Calu3 (cell line): Measurements from ENCODE around the gene RANBP17. TPM values are rescaled to one million over a fixed set of nuclear protein-coding genes. Genes with fewer than 3 reads are reported as not detected.

Experiments used
- BruUV-seq: library from RNA; stranded (reverse); fragments of 400-500 nt; replicated peaks from 2 replicates; lab custom pipeline; 2021; lab: Mats Ljungman, UMichigan
- CTCF ChIA-PET: fragments of 300-600 bp; sonication (Branson Sonifier 250); formaldehyde crosslinking; loops from one replicate; lab custom pipeline; 2022; ENCODE audit warnings: antibody characterized with exemption; lab: Charles Lee
- DNase-seq: peaks from one replicate; pipeline ENCODE4 v3.0.0; 2022
- H3K27ac Mint-ChIP-seq: one replicate; pipeline ENCODE4 v1.8.0; 2022; ENCODE audit warnings: mixed read lengths; ENCODE audit not compliant: unreplicated experiment
- H3K27me3 Mint-ChIP-seq: one replicate; pipeline ENCODE4 v1.8.0; 2022; ENCODE audit warnings: mixed read lengths; ENCODE audit not compliant: unreplicated experiment
- H3K36me3 Mint-ChIP-seq: one replicate; pipeline ENCODE4 v1.8.0; 2022; ENCODE audit warnings: mild to moderate bottlenecking, moderate library complexity, mixed read lengths; ENCODE audit not compliant: insufficient read depth, unreplicated experiment
- H3K4me1 Mint-ChIP-seq: one replicate; pipeline ENCODE4 v1.8.0; 2022; ENCODE audit warnings: mild to moderate bottlenecking, low read depth, mixed read lengths; ENCODE audit not compliant: unreplicated experiment
- H3K4me3 Mint-ChIP-seq: one replicate; pipeline ENCODE4 v1.8.0; 2022; ENCODE audit warnings: mild to moderate bottlenecking, low read depth, moderate library complexity, mixed read lengths; ENCODE audit not compliant: unreplicated experiment
- H3K9me3 Mint-ChIP-seq: one replicate; pipeline ENCODE4 v1.8.0; 2022; ENCODE audit warnings: low read depth, mixed read lengths; ENCODE audit not compliant: unreplicated experiment
- CTCF ChIP-seq: fragments of 200-600 bp; IDR thresholded peaks from one replicate; pipeline ENCODE4 v1.8.0; 2022; ENCODE audit warnings: antibody characterized with exemption; ENCODE audit not compliant: unreplicated experiment
- intact Hi-C: fragments of 100-400 bp; cut with micrococcal nuclease; formaldehyde crosslinking; loops from one replicate; pipeline ENCODE4 v1.10.0; 2022; ENCODE audit not compliant: unreplicated experiment
- total RNA-seq: library from RNA; stranded (reverse); gene quantifications from 2 replicates; pipeline ENCODE4 v1.2.3, GENCODE V29; 2022

RANBP17 gene
- total RNA-seq, 1 experiment from 2014 or later, result 117 TPM

GRCh38 chr5:171321447-171321846 lies 459.6 kb downstream of the RANBP17 start:
- intact Hi-C loops, result no loop called here
- CTCF ChIA-PET, result interaction anchor here (0.5 kb wide), 1 partner anchor 163 kb away, joined by 3 read pairs; no protein-coding TSS in a partner anchor
- H3K9me3 Mint-ChIP-seq, result no peaks in the 10 kb centered on the region
- peaks cover 13% of the 10 kb centered on the region for H3K27me3 Mint-ChIP-seq
- BruUV-seq, result no TSS peak
- no peak overlapping the region for H3K27ac Mint-ChIP-seq
- H3K4me3 Mint-ChIP-seq, result no peak overlapping the region
- H3K36me3 Mint-ChIP-seq, result no peaks in the 10 kb centered on the region
- H3K4me1 Mint-ChIP-seq, result no peaks in the 10 kb centered on the region
- TF ChIP-seq CTCF, result no peak
- DNase-seq, result no peak

DNA sequence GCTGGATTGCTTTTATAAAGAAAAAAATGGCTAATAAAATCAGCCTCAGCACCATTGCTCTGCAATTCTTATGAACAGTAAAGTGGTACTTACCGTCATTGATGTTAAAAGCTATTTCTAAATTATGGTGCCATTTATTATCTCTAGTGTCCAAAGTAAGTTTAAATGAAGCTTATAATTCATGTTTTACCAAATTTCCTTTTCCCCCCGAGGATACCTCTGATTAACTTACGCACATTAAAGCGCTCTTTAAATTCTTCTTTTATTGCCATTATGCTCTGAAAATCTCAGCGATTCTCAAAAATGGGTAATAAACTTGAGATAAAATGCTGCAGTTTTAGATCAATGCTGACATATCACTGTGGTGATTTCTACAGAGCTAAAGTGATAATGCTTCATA lies 460.7 kb downstream of the RANBP17 start:
- DNase-seq, result no peak
- CTCF ChIA-PET, result interaction anchor here (0.5 to 0.8 kb wide), 2 partner anchors 13 to 731 kb away, joined by 3 read pairs; no protein-coding TSS in a partner anchor
- no peak for TF ChIP-seq CTCF
- H3K9me3 Mint-ChIP-seq, result no peaks in the 10 kb centered on the region
- intact Hi-C loops, result no loop called here
- no peak overlapping the region for H3K4me3 Mint-ChIP-seq
- H3K36me3 Mint-ChIP-seq, result no peaks in the 10 kb centered on the region
- H3K4me1 Mint-ChIP-seq, result no peaks in the 10 kb centered on the region
- H3K27ac Mint-ChIP-seq, result no peak overlapping the region
- H3K27me3 Mint-ChIP-seq, result peaks cover 21% of the 10 kb centered on the region
- no TSS peak for BruUV-seq

DNA sequence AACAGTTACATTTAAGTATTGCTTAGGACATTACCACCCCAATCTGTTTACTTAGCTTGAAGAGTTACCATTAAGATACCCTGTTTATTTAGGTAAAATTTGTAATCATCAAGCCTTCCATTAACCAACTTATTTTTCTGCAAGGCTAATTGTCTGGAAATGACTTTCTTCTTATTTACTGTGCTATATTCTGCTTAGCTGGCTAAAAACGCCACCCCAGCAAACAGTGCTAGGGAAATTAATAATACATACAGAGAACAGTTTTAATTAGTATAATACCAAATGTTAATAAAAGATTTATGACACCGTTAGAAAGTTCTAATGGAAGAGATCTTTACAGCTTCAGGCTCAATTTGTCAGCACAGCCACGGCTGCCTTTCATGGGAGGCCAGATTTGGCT lies 461.2 kb downstream of the RANBP17 start:
- no peak for TF ChIP-seq CTCF
- peaks cover 26% of the 10 kb centered on the region for H3K27me3 Mint-ChIP-seq
- no peak for DNase-seq
- H3K4me3 Mint-ChIP-seq, result no peak overlapping the region
- no peaks in the 10 kb centered on the region for H3K4me1 Mint-ChIP-seq
- H3K27ac Mint-ChIP-seq, result no peak overlapping the region
- H3K9me3 Mint-ChIP-seq, result no peaks in the 10 kb centered on the region
- H3K36me3 Mint-ChIP-seq, result no peaks in the 10 kb centered on the region
- CTCF ChIA-PET, result interaction anchor here (0.5 to 0.8 kb wide), 2 partner anchors 13 to 731 kb away, joined by 3 read pairs; no protein-coding TSS in a partner anchor
- intact Hi-C loops, result no loop called here
- BruUV-seq, result no TSS peak

DNA sequence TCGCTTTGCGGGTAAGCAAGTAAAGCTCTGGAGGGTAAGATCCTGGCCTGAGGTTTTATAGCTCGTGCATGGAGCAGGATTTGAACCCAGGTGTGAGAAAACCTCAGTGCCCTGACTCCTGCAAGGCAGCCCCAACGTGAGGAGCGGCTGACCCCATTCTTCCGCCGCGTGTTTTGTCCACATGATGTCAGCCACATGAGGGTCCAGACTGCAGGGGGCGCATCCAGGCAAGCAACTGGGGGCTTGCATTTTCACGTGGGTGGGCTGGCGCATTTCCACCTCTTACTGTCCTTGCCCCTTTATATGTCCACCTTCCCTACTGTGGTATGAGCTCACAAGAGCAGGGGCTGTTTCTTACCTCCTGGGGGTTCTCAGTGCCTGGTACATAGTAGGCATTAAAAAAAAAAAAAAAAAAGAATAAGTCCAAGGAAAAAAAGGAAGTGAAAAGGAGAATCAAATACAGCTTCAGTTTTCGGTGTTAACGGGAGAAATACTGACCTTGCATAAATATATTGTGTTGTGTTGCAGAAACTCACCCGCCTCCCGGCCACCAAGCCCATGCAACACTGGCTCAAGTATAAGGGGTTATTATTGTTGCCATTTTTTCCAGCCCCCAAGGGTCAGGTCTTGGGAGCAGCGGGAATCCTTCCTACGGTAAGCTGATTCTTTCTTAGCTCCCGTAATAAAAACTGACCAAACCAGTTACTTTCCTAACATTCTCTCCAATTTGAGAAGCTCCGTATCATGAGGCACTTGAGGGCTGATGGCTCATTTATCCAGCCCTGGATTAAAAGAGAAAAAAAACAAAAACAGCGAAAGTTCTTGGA lies 462.2 kb downstream of the RANBP17 start:
- H3K4me3 Mint-ChIP-seq, result no peak overlapping the region
- TF ChIP-seq CTCF, result no peak
- no peaks in the 10 kb centered on the region for H3K36me3 Mint-ChIP-seq
- no TSS peak for BruUV-seq
- no peak overlapping the region for H3K27ac Mint-ChIP-seq
- DNase-seq, result no peak
- H3K9me3 Mint-ChIP-seq, result no peaks in the 10 kb centered on the region
- intact Hi-C loops, result no loop called here
- no peaks in the 10 kb centered on the region for H3K4me1 Mint-ChIP-seq
- CTCF ChIA-PET, result interaction anchor here (0.8 to 1.0 kb wide), 2 partner anchors 16 to 113 kb away, joined by 3 read pairs; no protein-coding TSS in a partner anchor
- H3K27me3 Mint-ChIP-seq, result peaks cover 36% of the 10 kb centered on the region
